ENCODE results near the gene EIF2B2. TPM values are rescaled to one million over a fixed set of nuclear protein-coding genes. Genes with fewer than 3 reads are reported as not detected.

The EIF2B2 gene
- total RNA-seq, 1 donor from 2014 or later = 37.2 TPM

DNA sequence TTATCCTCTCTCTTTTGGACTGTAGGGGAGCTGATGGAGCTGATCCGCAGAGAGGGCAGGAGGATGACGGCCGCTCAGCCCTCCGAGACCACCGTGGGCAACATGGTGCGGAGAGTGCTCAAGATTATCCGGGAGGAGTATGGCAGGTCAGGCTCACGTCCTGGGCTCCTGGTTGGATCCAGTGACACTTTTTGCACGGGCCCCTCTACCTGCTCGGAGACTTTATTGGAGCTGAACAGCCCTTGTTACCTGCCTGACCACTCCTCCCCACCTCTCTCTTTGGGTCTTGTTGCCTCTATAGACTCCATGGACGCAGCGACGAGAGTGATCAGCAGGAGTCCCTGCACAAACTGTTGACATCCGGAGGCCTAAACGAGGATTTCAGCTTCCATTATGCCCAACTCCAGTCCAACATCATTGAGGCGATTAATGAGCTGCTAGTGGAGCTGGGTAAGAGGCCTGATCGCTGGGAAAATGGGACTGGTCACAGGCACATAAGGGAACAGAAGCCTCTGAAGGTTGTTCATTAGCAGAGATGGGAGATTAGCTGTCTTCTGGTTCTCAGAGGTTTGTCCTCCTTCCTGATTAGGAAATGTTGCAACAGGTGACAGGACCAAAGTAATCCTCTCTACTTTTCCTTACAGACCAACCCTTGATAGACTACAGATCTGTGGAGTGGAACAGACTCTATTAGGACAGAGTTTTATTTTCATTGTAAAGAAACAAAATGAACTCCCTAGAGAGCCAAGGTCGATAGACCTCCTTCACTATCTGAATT, 718 bp downstream of the EIF2B2 start:
- CTCF ChIA-PET = interaction anchor here (1.5 to 2.9 kb wide), 2 partner anchors 57 to 142 kb away, joined by 5 to 9 read pairs; no protein-coding TSS in a partner anchor
- Mint-ChIP-seq H3K4me1 (peaks cover 25% of the 10 kb centered on the region), H3K4me3 (peak overlapping the region; percentile 99), H3K9me3 (no peaks in the 10 kb centered on the region), H3K27ac (peak overlapping the region; percentile 96), H3K36me3 (ENCODE audit: low read depth) (peaks cover 49% of the 10 kb centered on the region), H3K27me3 (no peaks in the 10 kb centered on the region)
- intact Hi-C loops (cut with micrococcal nuclease) = loop anchor here (2.0 to 5.0 kb wide), 5 partner anchors 41 to 1149 kb away; partner anchors contain the start of genes DLST, ERG28, GPATCH2L and MLH3
- POLR2A ChIA-PET = interaction anchor here (0.5 to 1.6 kb wide), 5 partner anchors 41 to 240 kb away, joined by 3 to 7 read pairs (median 4); partner anchors contain the start of genes ACYP1, RPS6KL1 and YLPM1
- ATAC-seq (ENCODE audit: low read depth) (no peak), DNase-seq (no peak)
- TF ChIP-seq, protein P1, sequence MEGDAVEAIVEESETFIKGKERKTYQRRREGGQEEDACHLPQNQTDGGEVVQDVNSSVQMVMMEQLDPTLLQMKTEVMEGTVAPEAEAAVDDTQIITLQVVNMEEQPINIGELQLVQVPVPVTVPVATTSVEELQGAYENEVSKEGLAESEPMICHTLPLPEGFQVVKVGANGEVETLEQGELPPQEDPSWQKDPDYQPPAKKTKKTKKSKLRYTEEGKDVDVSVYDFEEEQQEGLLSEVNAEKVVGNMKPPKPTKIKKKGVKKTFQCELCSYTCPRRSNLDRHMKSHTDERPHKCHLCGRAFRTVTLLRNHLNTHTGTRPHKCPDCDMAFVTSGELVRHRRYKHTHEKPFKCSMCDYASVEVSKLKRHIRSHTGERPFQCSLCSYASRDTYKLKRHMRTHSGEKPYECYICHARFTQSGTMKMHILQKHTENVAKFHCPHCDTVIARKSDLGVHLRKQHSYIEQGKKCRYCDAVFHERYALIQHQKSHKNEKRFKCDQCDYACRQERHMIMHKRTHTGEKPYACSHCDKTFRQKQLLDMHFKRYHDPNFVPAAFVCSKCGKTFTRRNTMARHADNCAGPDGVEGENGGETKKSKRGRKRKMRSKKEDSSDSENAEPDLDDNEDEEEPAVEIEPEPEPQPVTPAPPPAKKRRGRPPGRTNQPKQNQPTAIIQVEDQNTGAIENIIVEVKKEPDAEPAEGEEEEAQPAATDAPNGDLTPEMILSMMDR (IDR thresholded peaks at IDR 0.05) = no peak

DNA sequence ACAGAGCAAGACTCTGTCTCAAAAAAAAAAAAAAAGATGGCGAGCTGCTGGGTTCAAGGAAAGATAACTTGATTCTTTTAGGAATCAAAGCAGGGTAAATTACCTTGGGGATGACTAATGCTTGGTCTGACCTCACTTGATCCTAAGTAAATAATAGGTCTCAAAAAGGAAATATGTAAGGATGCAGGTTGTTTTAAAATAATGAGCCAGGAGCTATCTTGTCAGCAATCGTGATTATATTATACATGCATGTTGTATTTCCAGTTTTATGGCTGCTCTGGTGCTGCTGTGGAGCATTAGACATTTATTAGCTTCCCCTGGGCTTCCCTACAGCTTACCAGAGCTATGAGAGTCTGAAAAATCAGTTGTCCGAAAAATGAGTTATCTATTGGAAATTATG, 2.6 kb downstream of the EIF2B2 start:
- H3K27ac Mint-ChIP-seq = no peak overlapping the region
- POLR2A ChIA-PET = interaction anchor here (0.7 kb wide), 1 partner anchor 666 kb away, joined by 3 read pairs; no protein-coding TSS in a partner anchor
- no peaks in the 10 kb centered on the region for H3K27me3 Mint-ChIP-seq
- CTCF ChIA-PET = interaction anchor here (0.7 kb wide), 1 partner anchor 303 kb away, joined by 4 read pairs; no protein-coding TSS in a partner anchor
- peaks cover 66% of the 10 kb centered on the region for H3K36me3 Mint-ChIP-seq (ENCODE audit: low read depth)
- peaks cover 25% of the 10 kb centered on the region for H3K4me1 Mint-ChIP-seq
- intact Hi-C loops (cut with micrococcal nuclease) = no loop called here
- no peaks in the 10 kb centered on the region for H3K9me3 Mint-ChIP-seq
- H3K4me3 Mint-ChIP-seq = peak overlapping the region; percentile 7
- TF ChIP-seq, protein P1 (IDR thresholded peaks at IDR 0.05) = no peak
- no peak for DNase-seq
- ATAC-seq (ENCODE audit: low read depth) = no peak

DNA sequence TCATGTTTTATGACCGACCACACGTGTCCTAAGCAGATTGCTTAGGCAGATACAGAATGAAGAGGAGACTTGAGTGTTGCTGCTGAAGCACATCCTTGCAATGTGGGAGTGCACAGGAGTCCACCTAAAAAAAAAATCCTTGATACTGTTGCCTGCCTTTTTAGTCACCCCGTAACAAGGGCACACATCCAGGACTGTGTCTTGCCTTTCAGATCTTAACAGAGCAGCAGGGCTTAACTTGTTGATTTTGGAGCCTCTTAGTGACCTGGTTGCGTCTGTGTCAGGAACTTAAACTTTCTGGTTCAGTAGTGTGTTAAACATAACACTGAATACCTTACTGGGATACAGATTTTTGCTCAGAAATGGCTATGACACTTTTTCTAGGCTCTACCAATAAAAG, 6.5 kb downstream of the EIF2B2 start:
- Mint-ChIP-seq H3K4me3 (no peak overlapping the region), H3K27me3 (no peaks in the 10 kb centered on the region), H3K9me3 (no peaks in the 10 kb centered on the region), H3K4me1 (peaks cover 5% of the 10 kb centered on the region), H3K36me3 (ENCODE audit: low read depth) (peaks cover 89% of the 10 kb centered on the region), H3K27ac (no peak overlapping the region)
- ATAC-seq (ENCODE audit: low read depth) (no peak), DNase-seq (no peak)
- CTCF ChIA-PET = no interaction called here
- intact Hi-C loops (cut with micrococcal nuclease) = no loop called here
- TF ChIP-seq, protein P1 (IDR thresholded peaks at IDR 0.05) = no peak
- POLR2A ChIA-PET = no interaction called here

DNA sequence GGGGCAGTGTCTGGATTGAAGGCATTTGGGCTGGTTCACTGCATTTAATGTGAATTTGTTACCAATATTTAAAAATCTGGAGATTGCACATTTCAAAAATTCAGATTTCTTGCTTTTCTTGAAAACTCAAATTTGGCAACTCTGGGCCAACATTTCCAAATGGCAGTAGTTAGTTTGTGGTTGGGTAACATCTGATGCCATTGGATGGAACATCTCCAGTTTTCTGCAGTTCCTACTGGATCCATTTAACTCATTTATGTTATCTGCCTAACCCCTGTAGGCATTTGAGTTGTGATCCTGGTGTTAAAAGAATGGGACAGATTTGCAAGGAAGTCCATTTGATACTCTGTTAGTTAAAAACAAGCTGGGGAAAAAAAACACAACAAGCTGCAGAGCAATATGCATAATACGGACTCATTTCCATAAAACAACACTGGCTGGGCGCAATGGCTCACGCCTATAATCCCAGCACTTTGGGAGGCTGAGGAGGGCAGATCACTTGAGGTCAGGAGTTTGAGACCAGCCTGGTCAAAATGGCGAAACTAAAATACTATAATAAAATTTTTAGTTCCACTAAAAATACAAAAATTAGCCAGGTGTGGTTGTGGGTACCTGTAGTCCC, 7.9 kb downstream of the EIF2B2 start:
- DNase-seq = no peak
- Mint-ChIP-seq H3K36me3 (ENCODE audit: low read depth) (peaks cover 87% of the 10 kb centered on the region), H3K4me3 (no peak overlapping the region), H3K4me1 (no peaks in the 10 kb centered on the region), H3K27me3 (no peaks in the 10 kb centered on the region), H3K9me3 (no peaks in the 10 kb centered on the region), H3K27ac (no peak overlapping the region)
- no peak for ATAC-seq (ENCODE audit: low read depth)
- CTCF ChIA-PET = interaction anchor here (0.5 kb wide), 1 partner anchor 293 kb away, joined by 6 read pairs; no protein-coding TSS in a partner anchor
- TF ChIP-seq, protein P1 (IDR thresholded peaks at IDR 0.05) = no peak
- intact Hi-C loops (cut with micrococcal nuclease) = no loop called here
- POLR2A ChIA-PET = no interaction called here

DNA sequence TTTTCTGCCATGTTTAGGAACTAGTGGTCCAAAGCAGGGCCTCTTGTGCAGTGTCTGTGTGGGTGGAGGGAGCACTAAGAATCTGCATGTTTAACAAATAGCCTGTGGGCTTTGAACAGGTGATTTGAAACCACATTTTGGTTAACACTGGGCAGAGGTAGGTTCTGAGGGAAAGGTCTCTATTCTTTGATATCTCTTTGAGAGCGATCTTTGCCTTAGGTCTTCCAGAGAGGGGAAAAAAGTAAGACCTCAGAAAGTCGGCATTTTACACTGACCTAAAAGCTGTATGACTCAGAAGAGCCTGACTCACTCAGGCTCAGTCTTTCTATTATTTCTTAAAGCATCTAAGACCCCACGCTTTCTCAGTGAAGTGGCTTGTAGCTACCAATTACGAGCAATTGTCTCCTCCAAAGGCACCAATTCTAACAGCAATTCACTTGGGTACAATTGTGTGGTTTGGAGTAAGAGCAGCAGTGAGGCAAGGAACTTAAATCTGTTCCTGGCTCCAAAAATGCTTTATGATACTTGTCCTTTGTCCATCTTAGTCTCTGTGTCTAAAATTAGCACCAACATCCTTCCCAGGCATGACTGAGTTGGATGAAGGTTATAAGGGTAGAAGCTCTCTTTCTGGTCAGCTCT, 8.8 kb downstream of the EIF2B2 start:
- no peak overlapping the region for H3K4me3 Mint-ChIP-seq
- no peaks in the 10 kb centered on the region for H3K4me1 Mint-ChIP-seq
- no peak for DNase-seq
- POLR2A ChIA-PET = no interaction called here
- no peak for ATAC-seq (ENCODE audit: low read depth)
- H3K36me3 Mint-ChIP-seq (ENCODE audit: low read depth) = peaks cover 87% of the 10 kb centered on the region
- no peaks in the 10 kb centered on the region for H3K27me3 Mint-ChIP-seq
- intact Hi-C loops (cut with micrococcal nuclease) = no loop called here
- H3K9me3 Mint-ChIP-seq = no peaks in the 10 kb centered on the region
- H3K27ac Mint-ChIP-seq = no peak overlapping the region
- CTCF ChIA-PET = no interaction called here
- TF ChIP-seq, protein P1 (IDR thresholded peaks at IDR 0.05) = no peak
